MCF 10A (cell line): ENCODE results near the gene SRRM2. TPM values are rescaled to one million over a fixed set of nuclear protein-coding genes. Genes with fewer than 3 reads are reported as not detected.
"Not testable (repeated sequence)": the region's sequence is repeated elsewhere in the genome, so short reads cannot be mapped to it uniquely, and the experiment has no call there.

Experiments
- BruUV-seq: library from RNA; stranded (reverse); fragments of 400-500 nt; replicated peaks from 2 replicates; lab custom pipeline; 2021; lab: Mats Ljungman, UMichigan
- CTCF ChIA-PET: fragments of 300-600 bp; sonication (Branson Sonifier 250); formaldehyde crosslinking; extraction: SDS; loops from one replicate; lab custom pipeline; 2021; ENCODE audit warnings: antibody characterized with exemption, inconsistent platforms; lab: Yijun Ruan, JAX
- POLR2A ChIA-PET: fragments of 300-600, 350-650 bp; sonication (Branson Sonifier 250); formaldehyde crosslinking; extraction: SDS; loops from one replicate; lab custom pipeline; 2020; ENCODE audit warnings: antibody characterized with exemption, inconsistent platforms; lab: Yijun Ruan, JAX
- DNase-seq: peaks from one replicate; pipeline ENCODE4 v3.0.0-alpha.2; 2018; ENCODE audit not compliant: unreplicated experiment
- H3K27ac Mint-ChIP-seq: one replicate; pipeline ENCODE4 v1.8.0; 2022; ENCODE audit warnings: mild to moderate bottlenecking, low read depth, mixed read lengths; ENCODE audit not compliant: unreplicated experiment
- H3K27me3 Mint-ChIP-seq: one replicate; pipeline ENCODE4 v1.8.0; 2022; ENCODE audit warnings: mixed read lengths; ENCODE audit not compliant: insufficient read depth, unreplicated experiment
- H3K36me3 Mint-ChIP-seq: one replicate; pipeline ENCODE4 v1.8.0; 2022; ENCODE audit warnings: mild to moderate bottlenecking, moderate library complexity, mixed read lengths; ENCODE audit not compliant: insufficient read depth, unreplicated experiment
- H3K4me1 Mint-ChIP-seq: one replicate; pipeline ENCODE4 v1.8.0; 2022; ENCODE audit warnings: mixed read lengths; ENCODE audit not compliant: insufficient read depth, unreplicated experiment
- H3K4me3 Mint-ChIP-seq: one replicate; pipeline ENCODE4 v1.8.0; 2022; ENCODE audit warnings: mild to moderate bottlenecking, moderate library complexity, mixed read lengths; ENCODE audit not compliant: unreplicated experiment
- H3K9me3 Mint-ChIP-seq: one replicate; pipeline ENCODE4 v1.8.0; 2022; ENCODE audit warnings: mixed read lengths; ENCODE audit not compliant: unreplicated experiment
- intact Hi-C: fragments of 100-400 bp; cut with micrococcal nuclease; formaldehyde crosslinking; loops from 2 replicates; pipeline ENCODE4 v1.14.1; 2022
- total RNA-seq: library from RNA; stranded (reverse); gene quantifications from 2 replicates; pipeline ENCODE4 v1.2.3, GENCODE V29; 2022
- TF ChIP-seq, protein P1 (sequence below): fragments of 200-600 bp; IDR thresholded peaks from one replicate; pipeline ENCODE4 v1.8.0; 2022; ENCODE audit warnings: antibody characterized with exemption, mild to moderate bottlenecking; ENCODE audit not compliant: unreplicated experiment

Gene SRRM2
- total RNA-seq, 1 experiment from 2014 or later = 779 TPM

DNA sequence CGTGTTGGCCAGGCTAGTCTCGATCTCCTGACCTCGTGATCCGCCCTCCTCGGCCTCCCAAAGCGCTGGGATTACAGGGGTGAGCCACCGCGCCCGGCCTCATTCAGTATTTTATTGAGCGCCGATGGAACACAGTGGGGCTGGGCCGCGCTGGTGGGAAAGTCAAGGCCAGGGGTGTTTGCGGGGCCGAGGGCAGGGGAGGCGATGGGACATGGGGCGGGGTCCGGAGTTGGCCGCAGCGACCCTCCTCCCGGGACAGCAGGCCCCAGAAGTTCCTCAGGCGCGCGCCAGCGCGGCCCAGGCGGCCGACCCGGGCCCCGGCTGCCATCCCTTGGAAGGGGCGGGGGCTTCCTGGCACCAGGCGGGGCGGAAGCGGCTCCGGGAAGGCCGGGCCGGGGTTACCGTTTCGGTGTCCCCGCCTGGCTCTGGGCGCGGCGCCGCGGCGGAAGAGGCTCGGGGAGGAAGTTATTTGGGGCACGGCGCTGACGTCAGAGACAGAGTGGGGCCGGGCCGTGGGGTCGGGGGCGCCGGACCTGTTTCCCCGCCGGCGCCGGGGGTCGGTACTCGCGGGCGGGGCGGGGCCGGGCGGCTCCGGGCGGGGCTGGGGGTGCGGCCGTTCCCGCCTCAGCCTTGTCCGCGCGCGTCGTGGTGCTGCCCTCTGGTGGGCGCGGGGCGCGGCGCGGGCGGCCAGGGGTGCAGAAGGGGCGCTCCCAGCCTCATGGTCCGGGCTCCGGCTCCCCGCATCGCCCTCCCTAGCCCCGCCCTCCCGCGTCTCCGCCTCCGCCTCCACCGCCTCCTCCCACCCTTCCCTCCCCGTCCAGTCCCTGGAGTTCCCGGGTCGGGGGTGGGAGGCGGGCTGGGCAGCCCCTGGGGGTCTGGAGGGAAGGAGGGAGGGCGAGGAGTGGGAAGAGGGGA lies 31.5 kb upstream of the SRRM2 start:
- Mint-ChIP-seq H3K4me3 (peak overlapping the region; percentile 73), H3K4me1 (peaks cover 6% of the 10 kb centered on the region), H3K27me3 (no peaks in the 10 kb centered on the region), H3K9me3 (no peaks in the 10 kb centered on the region), H3K36me3 (no peaks in the 10 kb centered on the region), H3K27ac (peak overlapping the region; percentile 46)
- ChIA-PET POLR2A (interaction anchor here (0.6 to 2.3 kb wide), 7 partner anchors 20 to 192 kb away, joined by 3 to 10 read pairs (median 4); partner anchors contain the start of gene KCTD5), CTCF (interaction anchor here (1.1 to 1.5 kb wide), 2 partner anchors 12 to 147 kb away, joined by 5 read pairs; no protein-coding TSS in a partner anchor)
- peak; percentile 86 for DNase-seq
- intact Hi-C loops = loop anchor here (1.0 kb wide), 1 partner anchor 49 kb away; no protein-coding TSS in a partner anchor
- TF ChIP-seq, protein P1, sequence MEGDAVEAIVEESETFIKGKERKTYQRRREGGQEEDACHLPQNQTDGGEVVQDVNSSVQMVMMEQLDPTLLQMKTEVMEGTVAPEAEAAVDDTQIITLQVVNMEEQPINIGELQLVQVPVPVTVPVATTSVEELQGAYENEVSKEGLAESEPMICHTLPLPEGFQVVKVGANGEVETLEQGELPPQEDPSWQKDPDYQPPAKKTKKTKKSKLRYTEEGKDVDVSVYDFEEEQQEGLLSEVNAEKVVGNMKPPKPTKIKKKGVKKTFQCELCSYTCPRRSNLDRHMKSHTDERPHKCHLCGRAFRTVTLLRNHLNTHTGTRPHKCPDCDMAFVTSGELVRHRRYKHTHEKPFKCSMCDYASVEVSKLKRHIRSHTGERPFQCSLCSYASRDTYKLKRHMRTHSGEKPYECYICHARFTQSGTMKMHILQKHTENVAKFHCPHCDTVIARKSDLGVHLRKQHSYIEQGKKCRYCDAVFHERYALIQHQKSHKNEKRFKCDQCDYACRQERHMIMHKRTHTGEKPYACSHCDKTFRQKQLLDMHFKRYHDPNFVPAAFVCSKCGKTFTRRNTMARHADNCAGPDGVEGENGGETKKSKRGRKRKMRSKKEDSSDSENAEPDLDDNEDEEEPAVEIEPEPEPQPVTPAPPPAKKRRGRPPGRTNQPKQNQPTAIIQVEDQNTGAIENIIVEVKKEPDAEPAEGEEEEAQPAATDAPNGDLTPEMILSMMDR = peak; percentile 78
- BruUV-seq = no TSS peak

DNA sequence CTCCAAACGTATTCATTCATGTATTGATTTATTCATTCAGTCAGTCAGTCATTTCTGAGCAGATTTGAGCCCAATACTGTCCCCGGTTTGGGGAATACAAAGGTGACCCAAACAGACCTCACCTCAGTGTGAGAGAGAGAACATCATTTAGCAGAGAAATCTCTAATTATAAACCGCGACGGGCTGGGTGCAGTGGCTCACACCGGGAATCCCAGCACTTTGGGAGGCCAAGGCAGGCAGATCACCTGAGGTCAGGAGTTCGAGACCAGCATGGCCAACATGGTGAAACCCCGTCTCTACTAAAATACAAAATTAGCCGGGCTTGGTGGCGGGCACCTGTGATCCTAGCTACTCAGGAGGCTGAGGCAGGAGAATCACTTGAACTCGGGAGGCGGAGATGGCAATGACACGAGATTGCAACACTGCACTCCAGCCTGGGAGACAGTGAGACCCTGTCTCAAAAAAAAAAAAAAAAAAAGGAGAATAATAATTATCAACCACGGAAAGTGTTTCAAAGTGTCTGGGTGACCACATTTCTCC lies 30.7 kb upstream of the SRRM2 start:
- H3K4me1 Mint-ChIP-seq = not testable (repeated sequence)

DNA sequence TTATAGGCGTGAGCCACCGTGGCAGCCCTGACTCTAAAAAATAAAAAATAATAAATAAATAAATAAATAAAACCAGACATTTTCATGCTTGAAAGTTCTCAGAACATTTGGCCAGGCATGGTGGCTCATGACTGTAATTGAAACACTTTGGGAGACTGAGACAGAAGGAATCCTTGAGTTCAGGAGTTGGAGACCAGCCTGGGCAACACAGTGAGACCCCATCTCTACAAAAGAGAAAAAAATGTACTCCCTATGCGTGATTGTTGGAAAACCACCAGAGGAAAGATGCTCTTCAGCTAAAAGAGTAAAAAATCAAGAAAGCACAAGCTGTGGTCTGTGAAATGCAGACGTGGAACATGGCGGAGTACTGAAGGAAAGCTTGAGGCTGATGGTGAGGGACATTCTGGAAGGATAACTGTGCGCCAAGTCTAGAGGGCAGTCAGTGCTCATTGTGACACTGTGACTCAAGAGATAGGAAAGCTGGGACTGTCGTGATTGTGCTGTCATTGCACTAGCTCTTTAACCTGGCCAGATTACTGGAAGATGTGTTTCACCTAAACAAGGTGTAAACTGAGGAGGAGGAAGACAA lies 28.3 kb upstream of the SRRM2 start:
- Mint-ChIP-seq H3K9me3 (no peaks in the 10 kb centered on the region), H3K36me3 (no peaks in the 10 kb centered on the region), H3K27me3 (no peaks in the 10 kb centered on the region), H3K4me3 (no peak overlapping the region), H3K27ac (no peak overlapping the region), H3K4me1 (peaks cover 6% of the 10 kb centered on the region)
- POLR2A ChIA-PET = interaction anchor here (0.7 to 2.7 kb wide), 3 partner anchors 29 to 144 kb away, joined by 3 to 9 read pairs (median 7); partner anchors contain the start of gene SRRM2
- TF ChIP-seq, protein P1 = no peak
- BruUV-seq = no TSS peak
- DNase-seq = no peak
- CTCF ChIA-PET = interaction anchor here (0.7 to 1.1 kb wide), 3 partner anchors 144 to 203 kb away, joined by 3 to 4 read pairs (median 3); no protein-coding TSS in a partner anchor
- intact Hi-C loops = no loop called here

More for the DNA sequence above, 30.7 kb upstream of the SRRM2 start:
- H3K27me3 Mint-ChIP-seq, H3K36me3 Mint-ChIP-seq, H3K9me3 Mint-ChIP-seq, BruUV-seq, DNase-seq: not testable (repeated sequence)
- Mint-ChIP-seq H3K27ac (peak overlapping the region; percentile 46), H3K4me3 (peak overlapping the region; percentile 73)
- CTCF ChIA-PET = interaction anchor here (0.6 to 1.1 kb wide), 2 partner anchors 102 to 249 kb away, joined by 3 read pairs; no protein-coding TSS in a partner anchor
- POLR2A ChIA-PET = interaction anchor here (1.0 kb wide), 1 partner anchor 31 kb away, joined by 4 read pairs; no protein-coding TSS in a partner anchor
- intact Hi-C loops = loop anchor here (1.0 kb wide), 1 partner anchor 49 kb away; no protein-coding TSS in a partner anchor

DNA sequence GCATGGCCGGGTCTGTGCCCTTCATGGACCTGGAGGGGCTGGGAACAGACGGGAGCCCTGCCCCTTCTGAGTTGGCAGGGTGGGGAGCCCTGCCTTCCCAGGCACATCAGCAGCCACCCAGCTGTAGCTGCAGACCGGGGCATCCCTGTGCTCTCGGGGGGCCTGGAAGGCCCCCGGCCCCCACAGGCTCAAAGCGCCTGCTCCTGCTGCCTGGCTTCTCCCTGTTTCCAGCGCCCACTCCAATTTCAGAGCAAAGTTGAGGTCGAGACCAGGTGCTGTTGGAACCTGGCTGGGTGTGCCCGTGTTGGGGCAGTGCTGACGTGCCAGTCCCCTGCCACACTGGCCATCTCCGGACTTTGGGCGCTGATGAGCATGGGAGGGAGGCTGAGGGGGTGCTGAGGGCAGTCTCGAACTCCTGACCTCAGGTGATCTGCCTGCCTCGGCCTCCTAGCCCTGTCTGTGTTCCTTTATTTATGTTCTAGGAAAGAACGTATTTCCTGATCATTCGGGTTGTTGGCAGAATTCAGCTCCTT lies 27.6 kb upstream of the SRRM2 start:
- Mint-ChIP-seq H3K27ac (no peak overlapping the region), H3K4me1 (peaks cover 6% of the 10 kb centered on the region), H3K4me3 (no peak overlapping the region), H3K36me3 (no peaks in the 10 kb centered on the region), H3K27me3 (no peaks in the 10 kb centered on the region), H3K9me3 (no peaks in the 10 kb centered on the region)
- TF ChIP-seq, protein P1 = no peak
- intact Hi-C loops = no loop called here
- no peak for DNase-seq
- POLR2A ChIA-PET = interaction anchor here (0.8 to 2.7 kb wide), 3 partner anchors 28 to 143 kb away, joined by 3 to 9 read pairs (median 7); partner anchors contain the start of gene SRRM2
- CTCF ChIA-PET = interaction anchor here (1.0 kb wide), 1 partner anchor 202 kb away, joined by 3 read pairs; no protein-coding TSS in a partner anchor
- BruUV-seq = no TSS peak
